Urinary bladder (tissue), 4 donors: ENCODE measurements around the gene AWAT2. TPM values are rescaled to one million over a fixed set of nuclear protein-coding genes. Genes with fewer than 3 reads are reported as not detected.

Experiments
- DNase-seq: peaks from one replicate; pipeline ENCODE4 v3.0.0-alpha.2; 2015; ENCODE audit errors: extremely low spot score
- H3K27ac ChIP-seq: one replicate; pipeline ENCODE4 v1.5.1; 2013; ENCODE audit warnings: low read depth, mild to moderate bottlenecking, moderate library complexity
- H3K36me3 ChIP-seq: one replicate; pipeline ENCODE4 v1.6.1; 2013; ENCODE audit warnings: mild to moderate bottlenecking, moderate library complexity; ENCODE audit not compliant: insufficient read depth
- H3K4me1 ChIP-seq: one replicate; pipeline ENCODE4 v1.6.1; 2013; ENCODE audit warnings: mild to moderate bottlenecking, moderate library complexity; ENCODE audit not compliant: insufficient read depth
- H3K4me3 ChIP-seq: one replicate; pipeline ENCODE4 v1.5.1; 2013; ENCODE audit warnings: low read depth, low read length
- WGBS: extraction: QIAGEN DNeasy Blood & Tissue Kit; methylation state at CpG from one replicate; pipeline ENCODE4 v1.1.7; 2013; 5-methylcytosine and 5-hydroxymethylcytosine counted together
- polyA plus RNA-seq: library from polyadenylated mRNA; stranded (reverse); fragments of 200-250 nt; gene quantifications from one replicate; pipeline ENCODE4 v1.2.3, GENCODE V29; 2013
- total RNA-seq: library from RNA; depleted of rRNA; stranded (reverse); fragments of >200 nt; gene quantifications from one replicate; pipeline ENCODE4 v1.2.3, GENCODE V29; 2014
- donor health status: healthy with polysubstance abuse.
- donor health status: healthy.

Gene AWAT2, protein sequence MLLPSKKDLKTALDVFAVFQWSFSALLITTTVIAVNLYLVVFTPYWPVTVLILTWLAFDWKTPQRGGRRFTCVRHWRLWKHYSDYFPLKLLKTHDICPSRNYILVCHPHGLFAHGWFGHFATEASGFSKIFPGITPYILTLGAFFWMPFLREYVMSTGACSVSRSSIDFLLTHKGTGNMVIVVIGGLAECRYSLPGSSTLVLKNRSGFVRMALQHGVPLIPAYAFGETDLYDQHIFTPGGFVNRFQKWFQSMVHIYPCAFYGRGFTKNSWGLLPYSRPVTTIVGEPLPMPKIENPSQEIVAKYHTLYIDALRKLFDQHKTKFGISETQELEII
- not detected for total RNA-seq
- polyA plus RNA-seq = not detected

GRCh38 chrX:70049925-70050324 lies at the start of gene AWAT2:
Gene AWAT2, minus strand, starts transcription at chrX:70049938. Its CDS starts 6 bp downstream, at chrX:70049932.
- no peak within 1 kb of the TSS for H3K4me3 ChIP-seq
- no peaks in the 10 kb centered on the region for H3K36me3 ChIP-seq
- H3K4me1 ChIP-seq = no peaks in the 10 kb centered on the region
- no peak for DNase-seq
- no peak within 1 kb of the TSS for H3K27ac ChIP-seq
- WGBS = 93% methylated on average over 4 of the region's 4 CpGs

DNA sequence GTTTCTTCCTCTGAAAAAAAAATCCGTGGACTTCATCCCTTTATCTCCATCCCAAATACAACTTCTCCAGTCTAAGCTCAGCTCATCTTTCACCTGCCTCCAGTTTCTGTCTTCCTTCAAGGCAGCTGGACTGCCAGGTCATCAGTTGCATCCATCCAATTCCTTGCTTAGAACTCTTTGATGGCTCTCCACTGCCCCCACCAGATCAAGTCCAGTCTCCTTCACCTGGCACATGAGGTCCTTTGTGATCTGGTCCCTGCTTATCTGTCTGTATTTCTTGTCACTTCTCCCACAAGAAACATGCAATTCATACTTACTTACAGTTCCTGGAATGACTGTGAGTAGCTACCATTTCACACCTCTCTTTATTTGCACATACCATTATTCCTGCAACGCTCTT lies 46.3 kb upstream of the AWAT2 start:
- no peak for DNase-seq
- no peaks in the 10 kb centered on the region for H3K36me3 ChIP-seq
- no peak overlapping the region for H3K4me3 ChIP-seq
- WGBS = 70% methylated on average over 2 of the region's 2 CpGs
- no peaks in the 10 kb centered on the region for H3K4me1 ChIP-seq
- no peak overlapping the region for H3K27ac ChIP-seq

GRCh38 chrX:70092247-70092646 lies 42.5 kb upstream of the AWAT2 start:
- Histone ChIP-seq H3K27ac (no peak overlapping the region), H3K36me3 (no peaks in the 10 kb centered on the region), H3K4me1 (no peaks in the 10 kb centered on the region), H3K4me3 (no peak overlapping the region)
- 95% methylated on average over 4 of the region's 4 CpGs for WGBS
- no peak for DNase-seq

DNA sequence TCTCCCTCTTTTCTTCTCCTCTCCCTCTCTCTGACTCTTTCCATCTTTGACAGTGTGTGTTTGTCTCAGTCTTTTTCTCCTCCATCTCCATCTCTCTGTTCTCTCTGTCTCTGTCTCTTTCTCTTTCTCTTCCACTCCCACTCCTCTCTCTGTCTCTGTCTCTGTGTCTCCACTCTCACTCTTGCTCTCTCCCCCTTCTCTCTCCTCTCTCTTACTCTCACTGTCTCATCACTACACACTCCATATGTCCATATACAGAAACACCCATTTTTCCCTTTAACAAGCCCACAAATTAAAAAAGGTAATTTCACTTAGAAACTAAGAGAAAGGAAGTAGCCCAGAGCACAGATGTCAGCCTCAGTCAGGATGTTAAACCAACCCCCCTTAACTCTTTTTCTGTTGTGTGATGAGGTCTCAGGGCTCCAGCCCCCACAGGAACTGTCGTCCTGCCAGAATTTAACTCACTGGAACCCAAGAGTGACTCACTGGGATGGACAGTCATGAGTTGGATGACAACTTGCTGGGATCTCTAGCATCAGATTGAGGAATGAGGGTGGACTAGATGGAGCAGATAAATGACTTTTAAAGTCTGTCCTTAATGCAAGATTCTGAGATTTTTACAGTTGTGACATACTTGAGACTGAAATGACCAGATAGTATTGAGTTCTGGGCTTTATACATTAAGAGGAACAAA lies 40.0 kb upstream of the AWAT2 start:
- Histone ChIP-seq H3K27ac (no peak overlapping the region), H3K4me3 (no peak overlapping the region), H3K36me3 (no peaks in the 10 kb centered on the region), H3K4me1 (no peaks in the 10 kb centered on the region)
- WGBS = 47% methylated on average over 1 of the region's 1 CpG
- DNase-seq = no peak

DNA sequence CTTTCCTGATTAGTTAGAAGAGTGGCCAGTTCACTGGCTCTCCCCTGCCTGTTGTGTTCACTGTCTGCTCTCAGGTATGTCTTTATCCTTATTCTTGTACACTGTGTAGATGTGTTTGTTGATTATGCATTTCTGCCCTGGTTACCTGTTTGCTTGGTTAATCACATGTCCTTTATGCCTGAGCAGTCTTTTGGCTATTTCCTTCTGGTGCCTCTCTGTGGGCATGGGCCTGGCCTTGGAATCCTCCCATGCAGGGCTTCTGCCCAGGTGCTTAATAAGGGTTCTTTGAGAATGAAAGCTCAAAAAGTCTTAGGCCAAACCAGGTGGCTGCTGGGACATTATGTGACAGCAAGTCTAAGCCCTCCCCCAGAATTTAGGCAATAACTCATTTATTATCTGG lies 39.0 kb upstream of the AWAT2 start:
- H3K27ac ChIP-seq = no peak overlapping the region
- no peaks in the 10 kb centered on the region for H3K36me3 ChIP-seq
- H3K4me1 ChIP-seq = no peaks in the 10 kb centered on the region
- no peak overlapping the region for H3K4me3 ChIP-seq
- DNase-seq = no peak

DNA sequence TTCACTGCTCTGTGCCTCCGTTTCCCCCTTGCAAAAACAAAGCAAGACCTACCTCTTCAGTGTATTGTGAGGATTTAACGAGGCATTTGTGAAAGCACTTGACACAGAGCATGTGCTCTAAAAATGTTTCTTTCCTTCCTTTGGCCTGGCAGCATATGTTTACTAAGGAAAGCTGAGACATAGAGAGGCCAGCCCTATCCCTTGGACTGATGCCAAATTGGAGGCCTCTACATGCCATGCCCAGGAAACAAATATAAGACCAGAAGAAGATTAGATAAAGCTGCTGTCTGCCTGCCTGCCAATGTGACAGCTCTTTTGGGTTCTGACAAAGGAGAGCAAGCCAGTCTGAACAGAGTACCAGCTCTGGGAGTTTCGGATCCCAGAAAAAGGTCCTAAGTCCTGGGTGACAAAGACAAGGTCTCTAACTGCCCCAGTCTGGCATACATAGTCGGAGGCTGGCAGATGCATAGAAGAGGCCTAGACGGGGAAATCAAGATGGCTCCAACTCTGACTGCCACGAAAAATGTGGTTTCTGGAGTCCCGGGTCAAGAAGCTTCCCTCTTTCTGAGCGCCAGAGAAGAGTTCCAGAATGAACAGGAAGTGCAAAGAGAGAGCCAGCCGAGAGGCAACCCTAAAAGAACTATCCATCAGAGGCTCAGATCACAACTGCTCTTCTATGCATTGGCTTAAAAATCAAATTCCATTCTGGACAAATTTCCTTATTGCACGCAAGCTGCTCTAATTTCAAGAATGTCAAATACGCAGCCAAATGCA lies 38.3 kb upstream of the AWAT2 start:
- 30% methylated on average over 11 of the region's 11 CpGs for WGBS
- no peak for DNase-seq
- no peaks in the 10 kb centered on the region for H3K36me3 ChIP-seq
- H3K4me3 ChIP-seq = no peak overlapping the region
- no peak overlapping the region for H3K27ac ChIP-seq
- H3K4me1 ChIP-seq = no peaks in the 10 kb centered on the region

GRCh38 chrX:70084592-70085240 lies 35.0 kb upstream of the AWAT2 start:
- no peaks in the 10 kb centered on the region for H3K36me3 ChIP-seq
- no peak for DNase-seq
- H3K4me3 ChIP-seq = no peak overlapping the region
- H3K4me1 ChIP-seq = no peaks in the 10 kb centered on the region
- H3K27ac ChIP-seq = no peak overlapping the region
- 57% methylated on average over 5 of the region's 5 CpGs for WGBS

DNA sequence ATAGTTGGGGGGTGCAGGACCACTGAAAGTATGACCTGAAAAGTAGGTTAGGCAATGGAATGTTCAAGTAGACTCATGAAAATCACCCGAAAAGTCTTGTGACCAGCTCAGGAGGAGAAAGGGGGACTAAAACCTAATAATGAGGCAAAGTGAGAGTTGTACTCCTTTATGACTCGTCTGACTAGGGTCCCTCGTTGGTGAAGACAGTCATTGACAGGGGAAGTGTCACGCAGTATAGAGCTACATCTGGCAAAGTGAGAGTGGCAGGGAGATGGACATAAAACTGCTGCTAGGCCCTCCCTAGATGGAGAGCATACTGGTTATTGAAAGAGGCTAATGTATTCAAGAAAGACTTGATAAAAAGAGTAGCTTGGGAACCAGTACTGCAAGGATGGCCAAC lies 33.0 kb upstream of the AWAT2 start:
- Histone ChIP-seq H3K4me3 (no peak overlapping the region), H3K36me3 (no peaks in the 10 kb centered on the region), H3K4me1 (no peaks in the 10 kb centered on the region), H3K27ac (no peak overlapping the region)
- WGBS = 57% methylated on average over 4 of the region's 4 CpGs
- no peak for DNase-seq

DNA sequence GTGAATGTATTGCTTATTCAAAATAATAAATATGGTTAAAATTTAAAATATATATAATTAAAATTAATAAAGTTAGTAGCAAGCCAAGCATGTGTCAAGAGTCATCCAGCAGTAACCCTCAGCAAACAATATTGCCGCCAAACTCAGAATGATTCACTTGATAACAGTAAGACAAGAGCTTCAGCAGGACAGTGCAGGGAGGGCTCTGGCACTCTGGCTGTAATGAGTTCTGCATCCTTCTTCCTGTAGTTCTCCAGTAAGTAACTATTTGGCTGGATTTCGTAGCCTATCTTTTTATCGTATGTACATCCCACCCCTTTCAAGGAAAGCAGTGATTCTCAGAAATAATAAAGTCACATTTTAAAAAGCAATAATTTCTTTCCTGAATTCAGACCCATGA lies 30.1 kb upstream of the AWAT2 start:
- Histone ChIP-seq H3K4me1 (no peaks in the 10 kb centered on the region), H3K4me3 (no peak overlapping the region), H3K27ac (no peak overlapping the region), H3K36me3 (no peaks in the 10 kb centered on the region)
- DNase-seq = no peak
- WGBS = 65% methylated on average over 3 of the region's 3 CpGs

DNA sequence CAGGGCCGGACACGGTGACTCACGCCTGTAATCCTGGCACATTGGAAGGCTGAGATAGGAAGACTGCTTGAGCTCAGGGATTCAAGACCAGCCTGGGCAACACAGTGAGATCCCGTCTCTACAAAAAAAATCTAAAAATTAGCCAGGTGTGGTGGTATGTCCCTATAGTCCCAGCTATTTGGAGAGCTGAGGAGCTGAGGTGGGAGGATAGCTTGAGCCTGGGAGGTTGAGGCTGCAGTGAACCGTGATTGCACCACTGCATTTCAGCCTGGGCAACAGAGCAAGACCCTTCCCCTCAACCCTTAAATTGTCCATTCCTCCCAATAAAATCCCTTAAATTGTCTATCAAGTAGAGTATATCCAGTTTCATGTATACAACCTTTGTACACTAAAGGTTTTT lies 29.6 kb upstream of the AWAT2 start:
- Histone ChIP-seq H3K4me1 (no peaks in the 10 kb centered on the region), H3K36me3 (no peaks in the 10 kb centered on the region), H3K4me3 (no peak overlapping the region), H3K27ac (no peak overlapping the region)
- WGBS = 84% methylated on average over 5 of the region's 5 CpGs
- DNase-seq = no peak

- DNase-seq = no peak
- WGBS = 93% methylated on average over 7 of the region's 7 CpGs
- no peaks in the 10 kb centered on the region for H3K4me1 ChIP-seq
- H3K4me3 ChIP-seq = no peak overlapping the region
- no peak overlapping the region for H3K27ac ChIP-seq
- H3K36me3 ChIP-seq = no peaks in the 10 kb centered on the region
Measured at GRCh38 chrX:70066646-70067045, 16.9 kb upstream of the AWAT2 start.

DNA sequence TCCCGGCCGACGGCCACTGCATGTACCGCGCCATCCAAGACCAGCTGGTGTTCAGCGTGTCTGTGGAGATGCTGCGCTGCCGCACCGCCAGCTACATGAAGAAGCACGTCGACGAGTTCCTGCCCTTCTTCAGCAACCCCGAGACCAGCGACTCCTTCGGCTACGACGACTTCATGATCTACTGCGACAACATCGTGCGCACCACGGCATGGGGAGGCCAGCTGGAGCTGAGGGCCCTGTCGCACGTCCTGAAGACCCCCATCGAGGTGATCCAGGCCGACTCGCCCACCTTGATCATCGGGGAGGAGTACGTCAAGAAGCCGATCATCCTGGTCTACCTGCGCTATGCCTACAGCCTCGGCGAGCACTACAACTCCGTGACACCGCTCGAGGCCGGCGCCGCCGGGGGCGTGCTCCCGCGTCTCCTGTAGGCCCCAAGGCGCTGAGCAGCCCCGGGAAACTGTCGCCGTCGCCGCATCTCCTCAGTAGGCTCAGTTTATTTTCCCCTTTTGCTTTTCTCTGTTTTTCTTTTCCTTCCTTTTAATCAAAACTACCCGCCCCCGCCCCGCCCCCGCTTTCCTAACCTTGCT lies 13.3 kb upstream of the AWAT2 start:
- DNase-seq = no peak
- Histone ChIP-seq H3K4me3 (no peak overlapping the region), H3K4me1 (no peaks in the 10 kb centered on the region), H3K36me3 (no peaks in the 10 kb centered on the region), H3K27ac (no peak overlapping the region)
- WGBS = 97% methylated on average over 52 of the region's 52 CpGs

DNA sequence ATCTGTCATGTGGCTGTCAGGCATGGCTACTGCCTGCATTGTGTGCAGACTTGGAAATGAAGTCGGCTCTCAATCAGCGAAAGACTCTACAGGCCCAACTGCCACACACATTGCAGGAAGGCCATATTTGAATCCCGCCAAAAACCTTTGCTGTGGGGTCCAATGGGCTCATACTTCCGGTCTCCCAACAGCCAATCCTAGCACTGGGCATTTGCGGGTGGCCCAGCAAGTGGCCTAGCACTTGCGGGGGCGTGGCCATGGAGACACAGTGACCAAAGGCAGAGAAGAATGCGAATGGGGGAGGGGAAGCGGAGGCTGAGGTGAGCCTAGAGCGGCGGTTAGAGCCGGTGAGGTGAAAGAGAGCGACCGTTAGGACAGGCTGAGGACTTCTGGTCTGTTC lies 12.3 kb upstream of the AWAT2 start, which contains the start of gene OTUD6A:
Gene OTUD6A, plus strand, starts transcription at position 382 of the 400 bp plus-strand sequence. CDS start 68 bp downstream, outside the sequence.
- no peak for DNase-seq
- 98% methylated on average over 14 of the region's 14 CpGs for WGBS

More for the DNA sequence above, 12.3 kb upstream of the AWAT2 start, which contains the start of gene OTUD6A:
- Histone ChIP-seq H3K27ac (no peak within 1 kb of the TSS), H3K4me3 (no peak within 1 kb of the TSS), H3K36me3 (no peaks in the 10 kb centered on the region), H3K4me1 (no peaks in the 10 kb centered on the region)
